DMS153 treated with DMSO at 0.1 percent for 48 hours (cell line): ENCODE measurements around the gene HUS1.
A peak's percentile ranks its signal among the peaks of the same experiment; 100 is the strongest.
"Not testable (repeated sequence)": the region's sequence is repeated elsewhere in the genome, so short reads cannot be mapped to it uniquely, and the experiment has no call there.

Experiments
- DNase-seq: peaks from one replicate; lab custom pipeline; 2025; ENCODE audit not compliant: unreplicated experiment; lab: John Stamatoyannopoulos, UW

The HUS1 gene

GRCh38 chr7:47979145-47979831 is at the start of gene HUS1:
TSS of gene HUS1 (minus strand) at chr7:47979615. CDS start at chr7:47979519, 96 bp downstream.
- DNase-seq, result peak; percentile 88

- DNase-seq, result no peak
These were observed 49.5 kb upstream of the HUS1 start, which contains the start of gene SUN3 for GRCh38 chr7:48028938-48029337. TSS of gene SUN3 (minus strand) at chr7:48029107. CDS start at chr7:48028938, 169 bp downstream.

GRCh38 chr7:48025624-48026023 is 46.2 kb upstream of the HUS1 start:
- DNase-seq, result no peak

- DNase-seq, result no peak
These were observed 38.3 kb upstream of the HUS1 start for GRCh38 chr7:48017674-48018073.

- no peak for DNase-seq
These were observed 37.2 kb upstream of the HUS1 start for GRCh38 chr7:48016641-48017040.

- no peak for DNase-seq
These were observed 32.5 kb upstream of the HUS1 start for GRCh38 chr7:48011951-48012350.

- no peak for DNase-seq
These were observed 31.9 kb upstream of the HUS1 start for GRCh38 chr7:48011323-48011722.

- DNase-seq, result no peak
These were observed 30.5 kb upstream of the HUS1 start for GRCh38 chr7:48009954-48010353.

- DNase-seq, result no peak
These were observed 29.8 kb upstream of the HUS1 start for GRCh38 chr7:48009257-48009656.

- DNase-seq, result no peak
These were observed 27.5 kb upstream of the HUS1 start for GRCh38 chr7:48006866-48007265.

- DNase-seq, result no peak
These were observed 25.2 kb upstream of the HUS1 start for GRCh38 chr7:48004638-48005037.

GRCh38 chr7:48004032-48004431 is 24.6 kb upstream of the HUS1 start:
- DNase-seq, result no peak

GRCh38 chr7:48000164-48000563 is 20.7 kb upstream of the HUS1 start:
- DNase-seq, result not testable (repeated sequence)

- DNase-seq, result no peak
These were observed 20.0 kb upstream of the HUS1 start for GRCh38 chr7:47999413-47999812.

- no peak for DNase-seq
These were observed 13.0 kb upstream of the HUS1 start for GRCh38 chr7:47992446-47992845.

- peak; percentile 89 for DNase-seq
These were observed 12.4 kb upstream of the HUS1 start for GRCh38 chr7:47991741-47992311.

- DNase-seq, result no peak
These were observed 11.9 kb upstream of the HUS1 start for GRCh38 chr7:47991270-47991669.

GRCh38 chr7:47990592-47990991 is 11.2 kb upstream of the HUS1 start:
- no peak for DNase-seq

GRCh38 chr7:47989607-47990400 is 10.4 kb upstream of the HUS1 start:
- DNase-seq, result peak; percentile 60

GRCh38 chr7:47988496-47989386 is 9.3 kb upstream of the HUS1 start:
- no peak for DNase-seq

- DNase-seq, result peak; percentile 32
These were observed 3.2 kb upstream of the HUS1 start for GRCh38 chr7:47982610-47983009.
